Peyer's patch (tissue), 4 donors: ENCODE measurements around the gene TRIO. TPM values are rescaled to one million over a fixed set of nuclear protein-coding genes. Genes with fewer than 3 reads are reported as not detected.
A peak's percentile ranks its signal among the peaks of the same experiment; 100 is the strongest.

Experiments used
- DNase-seq, 3 donors: peaks; one replicate each; pipeline ENCODE4 v3.0.0-alpha.2; 2017 to 2019
- H3K27ac ChIP-seq, 4 donors: fragments of 200-600 bp; sonication (generic); one replicate each; pipeline ENCODE4 v1.5.1; 2016 to 2019
- H3K27me3 ChIP-seq, 2 donors: fragments of 200-600 bp; sonication (generic); one replicate each; pipeline ENCODE4 v1.5.1; 2019
- H3K36me3 ChIP-seq, 3 donors: fragments of 200-600 bp; sonication (generic); one replicate each; pipeline ENCODE4 v1.5.1; 2016 to 2019
- H3K4me1 ChIP-seq, 4 donors: fragments of 200-600 bp; sonication (generic); one replicate each; pipeline ENCODE4 v1.5.1; 2016 to 2019
- H3K4me3 ChIP-seq, 4 donors: fragments of 200-600 bp; sonication (generic); 1 replicate in 3 of 4; 2 replicates in 1 of 4; pipeline ENCODE4 v1.5.1; 2016 to 2019; ENCODE audit warnings: mild to moderate bottlenecking in 1 of 4
- H3K9me3 ChIP-seq, 4 donors: fragments of 200-600 bp; sonication (generic); one replicate each; pipeline ENCODE4 v1.5.1; 2016 to 2019; ENCODE audit warnings: mild to moderate bottlenecking in 1 of 4
- CTCF ChIP-seq, 6 experiments: fragments of 450-650 bp in 4 of 6; fragments of 200-600 bp in 2 of 6; sonication (generic) in 1 of 6; IDR thresholded peaks; one replicate each; pipeline ENCODE4 v1.5.1; 2017 to 2019; ENCODE audit warnings: antibody characterized with exemption in 6 of 6, mild to moderate bottlenecking in 3 of 6, moderate library complexity in 1 of 6
- POLR2A ChIP-seq, 2 donors: fragments of 450-650 bp; IDR thresholded peaks; one replicate each; pipeline ENCODE4 v1.5.1; 2017; ENCODE audit warnings: antibody characterized with exemption in 2 of 2, mild to moderate bottlenecking in 2 of 2, moderate library complexity in 2 of 2
- total RNA-seq, 4 donors: library from RNA; depleted of rRNA; stranded (reverse); fragments of >200 nt; gene quantifications; one replicate each; pipeline ENCODE4 v1.1.0, GENCODE V29; 2016

Gene TRIO
- total RNA-seq, 4 donors from 2014 or later = 171 to 456 (median 340) TPM

- Histone ChIP-seq H3K4me3 (no peak overlapping the region), H3K27ac (no peak overlapping the region), H3K27me3 (no peaks in the 10 kb centered on the region), H3K36me3 (peaks cover 0 to 74% (median 0%) of the 10 kb centered on the region in 3 donors), H3K9me3 (no peaks in the 10 kb centered on the region), H3K4me1 (no peaks in the 10 kb centered on the region)
- TF ChIP-seq POLR2A (IDR thresholded peaks at IDR 0.05) (no peak), CTCF (IDR thresholded peaks at IDR 0.05) (no peak)
- DNase-seq = no peak
Measured at GRCh38 chr5:14505310-14506139, 362.4 kb downstream of the TRIO start.

GRCh38 chr5:14506140-14506538 lies 363.0 kb downstream of the TRIO start:
- Histone ChIP-seq H3K27me3 (no peaks in the 10 kb centered on the region), H3K36me3 (peaks cover 0 to 71% (median 0%) of the 10 kb centered on the region in 3 donors), H3K9me3 (no peaks in the 10 kb centered on the region), H3K4me1 (no peaks in the 10 kb centered on the region), H3K27ac (no peak overlapping the region), H3K4me3 (no peak overlapping the region)
- no peak for DNase-seq
- TF ChIP-seq CTCF (IDR thresholded peaks at IDR 0.05) (no peak), POLR2A (IDR thresholded peaks at IDR 0.05) (no peak)

- peaks cover 0 to 67% (median 0%) of the 10 kb centered on the region in 3 donors for H3K36me3 ChIP-seq
- TF ChIP-seq POLR2A (IDR thresholded peaks at IDR 0.05) (no peak), CTCF (IDR thresholded peaks at IDR 0.05) (no peak)
- H3K9me3 ChIP-seq = no peaks in the 10 kb centered on the region
Measured at GRCh38 chr5:14506661-14507060, 363.5 kb downstream of the TRIO start.

GRCh38 chr5:14507156-14507941 lies 364.2 kb downstream of the TRIO start:
- H3K9me3 ChIP-seq = no peaks in the 10 kb centered on the region
- H3K27me3 ChIP-seq = no peaks in the 10 kb centered on the region
- H3K27ac ChIP-seq = no peak overlapping the region
- DNase-seq = peak in 1 of 3 donors; percentile 49
- no peak for TF ChIP-seq POLR2A (IDR thresholded peaks at IDR 0.05)
- H3K36me3 ChIP-seq = peaks cover 0 to 60% (median 0%) of the 10 kb centered on the region in 3 donors
- H3K4me3 ChIP-seq = no peak overlapping the region
- H3K4me1 ChIP-seq = no peaks in the 10 kb centered on the region

More at GRCh38 chr5:14506661-14507060, 363.5 kb downstream of the TRIO start:
- H3K27ac ChIP-seq = no peak overlapping the region
- no peaks in the 10 kb centered on the region for H3K4me1 ChIP-seq
- no peaks in the 10 kb centered on the region for H3K27me3 ChIP-seq
- DNase-seq = no peak
- no peak overlapping the region for H3K4me3 ChIP-seq

- Histone ChIP-seq H3K36me3 (peaks cover 0 to 53% (median 0%) of the 10 kb centered on the region in 3 donors), H3K4me3 (no peak overlapping the region), H3K27ac (no peak overlapping the region), H3K27me3 (no peaks in the 10 kb centered on the region), H3K9me3 (no peaks in the 10 kb centered on the region), H3K4me1 (no peaks in the 10 kb centered on the region)
- no peak for TF ChIP-seq CTCF (IDR thresholded peaks at IDR 0.05)
- no peak for TF ChIP-seq POLR2A (IDR thresholded peaks at IDR 0.05)
- no peak for DNase-seq
Measured at GRCh38 chr5:14508046-14508445, 364.9 kb downstream of the TRIO start.

GRCh38 chr5:14509556-14509955 lies 366.4 kb downstream of the TRIO start:
- H3K36me3 ChIP-seq = peaks cover 0 to 38% (median 0%) of the 10 kb centered on the region in 3 donors
- TF ChIP-seq POLR2A (IDR thresholded peaks at IDR 0.05) (no peak), CTCF (IDR thresholded peaks at IDR 0.05) (no peak)
- H3K9me3 ChIP-seq = no peaks in the 10 kb centered on the region
- no peak overlapping the region for H3K4me3 ChIP-seq
- H3K27ac ChIP-seq = no peak overlapping the region
- no peaks in the 10 kb centered on the region for H3K4me1 ChIP-seq
- H3K27me3 ChIP-seq = no peaks in the 10 kb centered on the region
- no peak for DNase-seq
